Loucy (cell line): ENCODE data around the gene OR1L6.

Source experiments
- H2AFZ ChIP-seq: fragments of 200-600 bp; sonication (generic); 2 replicates; pipeline ENCODE4 v1.6.0; 2016; ENCODE audit warnings: antibody characterized with exemption, mild to moderate bottlenecking, low read length, moderate library complexity
- H3F3A ChIP-seq: fragments of 200-600 bp; 2 replicates; pipeline ENCODE4 v1.6.0; 2016; ENCODE audit warnings: antibody characterized with exemption, low read depth, mild to moderate bottlenecking
- H3K27me3 ChIP-seq: fragments of 200-600 bp; sonication (generic); 2 replicates; pipeline ENCODE4 v1.6.1; 2014; ENCODE audit warnings: low read length, mild to moderate bottlenecking; ENCODE audit not compliant: insufficient read depth, poor library complexity, severe bottlenecking
- H3K36me3 ChIP-seq: fragments of 200-600 bp; sonication (generic); 2 replicates; pipeline ENCODE4 v1.6.1; 2016; ENCODE audit warnings: low read length; ENCODE audit not compliant: insufficient read depth
- H3K4me1 ChIP-seq: fragments of 200-600 bp; sonication (generic); 2 replicates; pipeline ENCODE4 v1.5.1; 2014; ENCODE audit warnings: low read length, mild to moderate bottlenecking; ENCODE audit not compliant: insufficient read depth, poor library complexity, severe bottlenecking
- H3K4me2 ChIP-seq: fragments of 200-600 bp; sonication (generic); 2 replicates; pipeline ENCODE4 v1.6.0; 2014; ENCODE audit warnings: antibody characterized with exemption, low read length, low read depth, mild to moderate bottlenecking; ENCODE audit not compliant: poor library complexity, severe bottlenecking
- H3K4me3 ChIP-seq: fragments of 200-600 bp; sonication (generic); 2 replicates; pipeline ENCODE4 v1.5.1; 2014; ENCODE audit warnings: low read length, mild to moderate bottlenecking, mixed read lengths; ENCODE audit not compliant: poor library complexity, severe bottlenecking
- H3K79me2 ChIP-seq: fragments of 200-600 bp; sonication (generic); 2 replicates; pipeline ENCODE4 v1.6.1; 2014; ENCODE audit warnings: low read length; ENCODE audit not compliant: insufficient read depth
- H3K9ac ChIP-seq: fragments of 200-600 bp; sonication (generic); 2 replicates; pipeline ENCODE4 v1.6.0; 2014; ENCODE audit warnings: mild to moderate bottlenecking, low read depth, low read length, moderate library complexity; ENCODE audit not compliant: poor library complexity, severe bottlenecking
- H3K9me2 ChIP-seq: fragments of 200-600 bp; sonication (generic); replicated peaks from 2 replicates; pipeline ENCODE4 v1.6.1; 2016; ENCODE audit warnings: low read depth, low read length, mixed read lengths
- H3K9me3 ChIP-seq: fragments of 200-600 bp; sonication (generic); 2 replicates; pipeline ENCODE4 v1.6.1; 2014; ENCODE audit warnings: mild to moderate bottlenecking, antibody characterized with exemption, low read length, low read depth; ENCODE audit not compliant: insufficient read depth
- H4K20me1 ChIP-seq: fragments of 200-600 bp; sonication (generic); 2 replicates; pipeline ENCODE4 v1.6.0; 2014; ENCODE audit warnings: antibody characterized with exemption, low read length, mild to moderate bottlenecking; ENCODE audit not compliant: insufficient read depth, poor library complexity, severe bottlenecking
- EZH2phosphoT487 ChIP-seq: fragments of 200-600 bp; IDR thresholded peaks from 2 replicates; pipeline ENCODE4 v1.6.1; 2018; ENCODE audit warnings: antibody characterized with exemption, mild to moderate bottlenecking, moderate library complexity, borderline replicate concordance
- TF ChIP-seq, protein P1 (sequence below): fragments of 200-600 bp; sonication (generic); conservative IDR thresholded peaks from 2 replicates; pipeline ENCODE4 v1.5.1; 2014; ENCODE audit warnings: mild to moderate bottlenecking, antibody characterized with exemption, low read length

Gene OR1L6

DNA sequence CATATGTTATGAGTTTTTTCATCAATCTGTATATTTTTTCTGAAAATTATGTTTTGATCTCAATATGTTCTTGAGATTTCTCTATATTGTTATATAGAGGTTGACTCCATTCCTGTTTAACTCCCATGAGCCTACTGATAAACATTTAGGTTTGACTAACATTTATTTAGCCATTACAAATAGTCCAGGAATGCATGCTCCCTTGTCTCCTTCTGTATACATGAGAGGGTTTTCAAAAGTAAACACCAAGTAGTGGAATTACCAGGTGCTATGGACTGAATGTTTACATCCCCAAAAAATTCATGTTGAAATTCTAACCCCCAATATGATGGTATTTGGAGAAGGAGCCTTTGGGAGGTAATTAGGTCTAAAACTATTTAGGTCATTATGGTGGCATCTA is 43.2 kb downstream of the OR1L6 start:
- no peak for TF ChIP-seq EZH2phosphoT487
- TF ChIP-seq, protein P1, sequence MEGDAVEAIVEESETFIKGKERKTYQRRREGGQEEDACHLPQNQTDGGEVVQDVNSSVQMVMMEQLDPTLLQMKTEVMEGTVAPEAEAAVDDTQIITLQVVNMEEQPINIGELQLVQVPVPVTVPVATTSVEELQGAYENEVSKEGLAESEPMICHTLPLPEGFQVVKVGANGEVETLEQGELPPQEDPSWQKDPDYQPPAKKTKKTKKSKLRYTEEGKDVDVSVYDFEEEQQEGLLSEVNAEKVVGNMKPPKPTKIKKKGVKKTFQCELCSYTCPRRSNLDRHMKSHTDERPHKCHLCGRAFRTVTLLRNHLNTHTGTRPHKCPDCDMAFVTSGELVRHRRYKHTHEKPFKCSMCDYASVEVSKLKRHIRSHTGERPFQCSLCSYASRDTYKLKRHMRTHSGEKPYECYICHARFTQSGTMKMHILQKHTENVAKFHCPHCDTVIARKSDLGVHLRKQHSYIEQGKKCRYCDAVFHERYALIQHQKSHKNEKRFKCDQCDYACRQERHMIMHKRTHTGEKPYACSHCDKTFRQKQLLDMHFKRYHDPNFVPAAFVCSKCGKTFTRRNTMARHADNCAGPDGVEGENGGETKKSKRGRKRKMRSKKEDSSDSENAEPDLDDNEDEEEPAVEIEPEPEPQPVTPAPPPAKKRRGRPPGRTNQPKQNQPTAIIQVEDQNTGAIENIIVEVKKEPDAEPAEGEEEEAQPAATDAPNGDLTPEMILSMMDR, result no peak
- Histone ChIP-seq H2AFZ (no peak overlapping the region), H3K79me2 (no peaks in the 10 kb centered on the region), H4K20me1 (no peaks in the 10 kb centered on the region), H3K4me3 (no peak overlapping the region), H3K9me2 (no peaks in the 10 kb centered on the region), H3K4me2 (no peak overlapping the region), H3K9me3 (no peaks in the 10 kb centered on the region), H3K9ac (no peak overlapping the region), H3K4me1 (no peaks in the 10 kb centered on the region), H3F3A (no peaks in the 10 kb centered on the region), H3K36me3 (no peaks in the 10 kb centered on the region), H3K27me3 (no peaks in the 10 kb centered on the region)

DNA sequence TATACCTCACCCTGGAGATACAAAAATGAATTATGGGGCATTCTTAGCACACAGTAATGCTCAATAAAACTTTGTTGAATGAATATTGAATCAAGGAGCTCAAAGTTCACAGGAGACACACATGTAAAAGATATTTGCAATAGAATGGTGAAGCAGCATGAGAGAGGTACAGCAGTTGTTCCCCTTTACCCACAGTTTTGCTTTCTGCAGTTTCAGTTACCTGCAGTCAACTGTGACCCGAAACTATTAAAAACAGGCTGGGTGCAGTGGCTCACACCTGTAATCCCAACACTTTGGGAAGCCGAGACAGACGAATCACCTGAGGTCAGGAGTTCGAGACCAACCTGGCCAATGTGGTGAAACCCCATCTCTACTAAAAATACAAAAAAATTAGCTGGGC is 44.2 kb downstream of the OR1L6 start:
- H3K79me2 ChIP-seq, result no peaks in the 10 kb centered on the region
- no peak overlapping the region for H3K4me2 ChIP-seq
- H3K4me3 ChIP-seq, result no peak overlapping the region
- no peaks in the 10 kb centered on the region for H3K4me1 ChIP-seq
- H3K9me3 ChIP-seq, result no peaks in the 10 kb centered on the region
- no peaks in the 10 kb centered on the region for H4K20me1 ChIP-seq
- H3F3A ChIP-seq, result no peaks in the 10 kb centered on the region
- no peaks in the 10 kb centered on the region for H3K27me3 ChIP-seq
- H3K9me2 ChIP-seq, result no peaks in the 10 kb centered on the region
- no peak overlapping the region for H3K9ac ChIP-seq
- no peaks in the 10 kb centered on the region for H3K36me3 ChIP-seq
- TF ChIP-seq, protein P1, result no peak
- TF ChIP-seq EZH2phosphoT487, result no peak
- H2AFZ ChIP-seq, result no peak overlapping the region

DNA sequence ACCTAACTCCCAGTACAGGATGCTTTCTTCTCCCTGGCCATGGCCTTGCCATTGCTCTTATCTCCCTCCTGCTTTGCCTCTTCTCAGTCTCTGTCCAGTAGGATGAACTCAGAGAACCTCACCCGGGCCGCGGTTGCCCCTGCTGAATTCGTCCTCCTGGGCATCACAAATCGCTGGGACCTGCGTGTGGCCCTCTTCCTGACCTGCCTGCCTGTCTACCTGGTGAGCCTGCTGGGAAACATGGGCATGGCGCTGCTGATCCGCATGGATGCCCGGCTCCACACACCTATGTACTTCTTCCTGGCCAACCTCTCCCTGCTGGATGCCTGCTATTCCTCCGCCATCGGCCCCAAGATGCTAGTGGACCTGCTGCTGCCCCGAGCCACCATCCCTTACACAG is 46.7 kb downstream of the OR1L6 start, which contains the start of gene OR5C1:
TSS of gene OR5C1 (plus strand) at position 103 of the 400 bp plus-strand sequence. CDS start at position 103, 0 bp downstream.
- H2AFZ ChIP-seq, result no peak within 1 kb of the TSS
- H3K4me2 ChIP-seq, result no peak within 1 kb of the TSS
- H3K4me3 ChIP-seq, result no peak within 1 kb of the TSS
- no peaks in the 10 kb centered on the region for H4K20me1 ChIP-seq
- H3K79me2 ChIP-seq, result no peaks in the 10 kb centered on the region
- no peaks in the 10 kb centered on the region for H3K9me2 ChIP-seq
- no peak for TF ChIP-seq EZH2phosphoT487
- TF ChIP-seq, protein P1, result no peak
- H3K4me1 ChIP-seq, result no peaks in the 10 kb centered on the region
- no peak within 1 kb of the TSS for H3K9ac ChIP-seq
- no peaks in the 10 kb centered on the region for H3K27me3 ChIP-seq
- no peaks in the 10 kb centered on the region for H3K9me3 ChIP-seq
- no peaks in the 10 kb centered on the region for H3K36me3 ChIP-seq
- H3F3A ChIP-seq, result no peaks in the 10 kb centered on the region
